Spleen (tissue), 11 donors: ENCODE measurements around the gene PDE4D. TPM values are rescaled to one million over a fixed set of nuclear protein-coding genes. Genes with fewer than 3 reads are reported as not detected.

ENCODE experiments used
- DNase-seq: peaks from one replicate; pipeline ENCODE4 v3.0.0-alpha.2; 2020
- H3K27ac ChIP-seq, 8 donors: fragments of 200-600 bp; sonication (generic) in 7 of 8; 1 replicate in 4 of 8; 2 replicates in 4 of 8; pipeline versions ENCODE4 v1.5.0 to v1.8.0; 2016 to 2021; ENCODE audit warnings: inconsistent platforms in 4 of 8, mild to moderate bottlenecking in 4 of 8, moderate library complexity in 1 of 8
- H3K27me3 ChIP-seq, 7 donors: fragments of 200-600 bp; sonication (generic) in 6 of 7; replicated peaks in 1 of 7; 1 replicate in 4 of 7; 2 replicates in 3 of 7; pipeline versions ENCODE4 v1.5.0 to v1.8.0; 2016 to 2021; ENCODE audit warnings: inconsistent platforms in 3 of 7, mild to moderate bottlenecking in 1 of 7
- H3K36me3 ChIP-seq, 6 donors: fragments of 200-600 bp; sonication (generic) in 5 of 6; 1 replicate in 4 of 6; 2 replicates in 2 of 6; pipeline versions ENCODE4 v1.5.0 to v1.8.0; 2016 to 2021; ENCODE audit warnings: inconsistent platforms in 2 of 6
- H3K4me1 ChIP-seq, 6 donors: fragments of 200-600 bp; sonication (generic) in 5 of 6; 1 replicate in 3 of 6; 2 replicates in 3 of 6; pipeline versions ENCODE4 v1.5.0 to v1.8.0; 2016 to 2021; ENCODE audit warnings: inconsistent platforms in 3 of 6
- H3K4me3 ChIP-seq, 8 donors: fragments of 200-600 bp; sonication (generic) in 7 of 8; 1 replicate in 4 of 8; 2 replicates in 4 of 8; pipeline versions ENCODE4 v1.5.0 to v1.8.0; 2016 to 2021; ENCODE audit warnings: inconsistent platforms in 4 of 8, mild to moderate bottlenecking in 4 of 8, moderate library complexity in 2 of 8
- H3K9me3 ChIP-seq, 8 donors: fragments of 200-600 bp; sonication (generic) in 7 of 8; 1 replicate in 4 of 8; 2 replicates in 4 of 8; pipeline versions ENCODE4 v1.5.0 to v1.8.0; 2016 to 2021; ENCODE audit warnings: inconsistent platforms in 4 of 8
- POLR2A ChIP-seq, 3 donors: fragments of 450-650 bp; IDR thresholded peaks; one replicate each; pipeline ENCODE4 v1.5.1; 2017; ENCODE audit warnings: antibody characterized with exemption in 3 of 3, mild to moderate bottlenecking in 1 of 3
- POLR2AphosphoS5 ChIP-seq, 3 donors: sonication (generic); formaldehyde crosslinking; IDR thresholded peaks; one replicate each; pipeline ENCODE4 v1.5.1; 2017; ENCODE audit warnings: antibody characterized with exemption in 3 of 3
- WGBS, 5 donors: extraction: QIAGEN DNeasy Blood & Tissue Kit in 3 of 5; methylation state at CpG; one replicate each; pipeline versions ENCODE4 v1.1.5 to v1.1.7; 2013 to 2018; 5-methylcytosine and 5-hydroxymethylcytosine counted together
- intact Hi-C: fragments of 100-400 bp; cut with DNase I; formaldehyde crosslinking; loops from one replicate; pipeline ENCODE4 v1.15.0; 2023; ENCODE audit warnings: low total_unique reads
- polyA plus RNA-seq, 3 donors: library from polyadenylated mRNA; stranded (reverse); fragments of 200-250 nt; gene quantifications; one replicate each; pipeline ENCODE4 v1.2.1, GENCODE V29; 2013
- total RNA-seq, 7 donors: library from RNA; depleted of rRNA in 3 of 7; stranded (reverse); fragments of >200 nt in 3 of 7; fragmentation: NEBNext Ultra II Directional in 4 of 7; extraction: Animal tissue kit (Norgen Biotek cat#: 25700) in 4 of 7; gene quantifications; one replicate each; pipeline versions ENCODE4 v1.1.0 to v1.2.1, GENCODE V29; 2016 to 2021
- TF ChIP-seq, protein P1 (sequence below), 11 experiments: fragments of 200-600 bp in 7 of 11; fragments of 450-650 bp in 4 of 11; sonication (generic) in 4 of 11; IDR thresholded peaks in 8 of 11; conservative IDR thresholded peaks in 3 of 11; 1 replicate in 7 of 11; 2 replicates in 4 of 11; pipeline versions ENCODE4 v1.4.0 to v1.8.0; 2016 to 2021; ENCODE audit warnings: antibody characterized with exemption in 11 of 11, inconsistent platforms in 4 of 11, mild to moderate bottlenecking in 1 of 11
- donor health status: healthy with polysubstance abuse.
- donor health status: DM: no; HTN: no; CAD: no; lungs with moderate emphysema.
- donor health status: DM: no; HTN: no; CAD: no.
- donor health status: Bipolar disorder and iron deficiency.
- donor health status: healthy.
- donor health status: DM: no; HTN: no; CAD: no.
- donor health status: DM: yes; HTN: yes; CAD: no.

Gene PDE4D
- total and polyA plus RNA-seq, 10 donors: 0.88 to 51.8 (median 18.2) TPM

GRCh38 chr5:59460368-59461153, 433.0 kb downstream of the PDE4D start:
- 66 to 84% (median 75%) methylated on average over 4 of the region's 4 CpGs for WGBS, 5 donors

GRCh38 chr5:59458966-59459729, 434.4 kb downstream of the PDE4D start:
- intact Hi-C loops: no loop called here
- TF ChIP-seq POLR2A (IDR thresholded peaks at IDR 0.05) (no peak), POLR2AphosphoS5 (IDR thresholded peaks at IDR 0.05) (no peak)
- TF ChIP-seq, protein P1, sequence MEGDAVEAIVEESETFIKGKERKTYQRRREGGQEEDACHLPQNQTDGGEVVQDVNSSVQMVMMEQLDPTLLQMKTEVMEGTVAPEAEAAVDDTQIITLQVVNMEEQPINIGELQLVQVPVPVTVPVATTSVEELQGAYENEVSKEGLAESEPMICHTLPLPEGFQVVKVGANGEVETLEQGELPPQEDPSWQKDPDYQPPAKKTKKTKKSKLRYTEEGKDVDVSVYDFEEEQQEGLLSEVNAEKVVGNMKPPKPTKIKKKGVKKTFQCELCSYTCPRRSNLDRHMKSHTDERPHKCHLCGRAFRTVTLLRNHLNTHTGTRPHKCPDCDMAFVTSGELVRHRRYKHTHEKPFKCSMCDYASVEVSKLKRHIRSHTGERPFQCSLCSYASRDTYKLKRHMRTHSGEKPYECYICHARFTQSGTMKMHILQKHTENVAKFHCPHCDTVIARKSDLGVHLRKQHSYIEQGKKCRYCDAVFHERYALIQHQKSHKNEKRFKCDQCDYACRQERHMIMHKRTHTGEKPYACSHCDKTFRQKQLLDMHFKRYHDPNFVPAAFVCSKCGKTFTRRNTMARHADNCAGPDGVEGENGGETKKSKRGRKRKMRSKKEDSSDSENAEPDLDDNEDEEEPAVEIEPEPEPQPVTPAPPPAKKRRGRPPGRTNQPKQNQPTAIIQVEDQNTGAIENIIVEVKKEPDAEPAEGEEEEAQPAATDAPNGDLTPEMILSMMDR (IDR thresholded peaks at IDR 0.05 in 8 of 11, conservative IDR thresholded peaks at IDR 0.05 in 3 of 11): no peak

More at GRCh38 chr5:59460368-59461153, 433.0 kb downstream of the PDE4D start:
- DNase-seq: no peak
- no peaks in the 10 kb centered on the region for H3K4me1 ChIP-seq
- TF ChIP-seq, protein P1 (IDR thresholded peaks at IDR 0.05 in 8 of 11, conservative IDR thresholded peaks at IDR 0.05 in 3 of 11): no peak
- TF ChIP-seq POLR2AphosphoS5 (IDR thresholded peaks at IDR 0.05): no peak
- TF ChIP-seq POLR2A (IDR thresholded peaks at IDR 0.05): no peak
- H3K27ac ChIP-seq: no peak overlapping the region
- no peaks in the 10 kb centered on the region for H3K27me3 ChIP-seq
- peaks cover 0 to 4% (median 0%) of the 10 kb centered on the region in 8 donors for H3K9me3 ChIP-seq
- no peak overlapping the region for H3K4me3 ChIP-seq
- intact Hi-C loops: no loop called here
- no peaks in the 10 kb centered on the region for H3K36me3 ChIP-seq

GRCh38 chr5:59458321-59458720, 435.2 kb downstream of the PDE4D start:
- 80 to 87% (median 84%) methylated on average over 4 of the region's 4 CpGs for WGBS, 5 donors
- Histone ChIP-seq H3K4me3 (no peak overlapping the region), H3K27ac (no peak overlapping the region), H3K4me1 (no peaks in the 10 kb centered on the region), H3K9me3 (peaks cover 0 to 4% (median 0%) of the 10 kb centered on the region in 8 donors), H3K27me3 (no peaks in the 10 kb centered on the region), H3K36me3 (no peaks in the 10 kb centered on the region)
- no peak for DNase-seq
- no peak for TF ChIP-seq POLR2A (IDR thresholded peaks at IDR 0.05)
- TF ChIP-seq, protein P1 (IDR thresholded peaks at IDR 0.05 in 8 of 11, conservative IDR thresholded peaks at IDR 0.05 in 3 of 11): no peak
- no peak for TF ChIP-seq POLR2AphosphoS5 (IDR thresholded peaks at IDR 0.05)
- intact Hi-C loops: no loop called here

More at GRCh38 chr5:59458966-59459729, 434.4 kb downstream of the PDE4D start:
- no peaks in the 10 kb centered on the region for H3K36me3 ChIP-seq
- no peak overlapping the region for H3K4me3 ChIP-seq
- no peak for DNase-seq
- WGBS, 5 donors: 82 to 92% (median 87%) methylated on average over 3 of the region's 3 CpGs
- H3K27ac ChIP-seq: no peak overlapping the region
- no peaks in the 10 kb centered on the region for H3K27me3 ChIP-seq
- peaks cover 0 to 4% (median 0%) of the 10 kb centered on the region in 8 donors for H3K9me3 ChIP-seq
- H3K4me1 ChIP-seq: no peaks in the 10 kb centered on the region
